H9 (cell line): ENCODE measurements around the gene PROSER3. TPM values are rescaled to one million over a fixed set of nuclear protein-coding genes. Genes with fewer than 3 reads are reported as not detected.

Experiments used
- DNase-seq: peaks from one replicate; pipeline ENCODE4 v3.0.0-alpha.2; 2017
- H2AFZ ChIP-seq: one replicate; pipeline ENCODE4 v1.6.1; 2013; ENCODE audit warnings: mild to moderate bottlenecking, low read length, control low read depth, moderate library complexity
- H2AK5ac ChIP-seq: 2 replicates; pipeline ENCODE4 v1.6.1; 2013; ENCODE audit warnings: low read length, control low read depth, mixed read lengths; ENCODE audit not compliant: insufficient read length
- H2BK120ac ChIP-seq: one replicate; pipeline ENCODE4 v1.6.1; 2013; ENCODE audit warnings: low read depth, mild to moderate bottlenecking, low read length, control low read depth, inconsistent platforms; ENCODE audit not compliant: poor library complexity, severe bottlenecking
- H2BK12ac ChIP-seq: 2 replicates; pipeline ENCODE4 v1.6.1; 2013; ENCODE audit warnings: low read length, control low read depth, mixed read lengths, low read depth; ENCODE audit not compliant: insufficient read length
- H2BK15ac ChIP-seq: 2 replicates; pipeline ENCODE4 v1.6.1; 2013; ENCODE audit warnings: low read depth, low read length, control low read depth
- H2BK20ac ChIP-seq: one replicate; pipeline ENCODE4 v1.6.1; 2013; ENCODE audit warnings: low read depth, mild to moderate bottlenecking, low read length, control low read depth, inconsistent platforms; ENCODE audit not compliant: poor library complexity, severe bottlenecking
- H2BK5ac ChIP-seq: 2 replicates; pipeline ENCODE4 v1.6.1; 2013; ENCODE audit warnings: low read length, control low read depth, mixed read lengths; ENCODE audit not compliant: insufficient read length
- H3K14ac ChIP-seq: 2 replicates; pipeline ENCODE4 v1.6.1; 2013; ENCODE audit warnings: low read length, control low read depth; ENCODE audit not compliant: insufficient read depth
- H3K18ac ChIP-seq: 2 replicates; pipeline ENCODE4 v1.6.1; 2013; ENCODE audit warnings: low read depth, mild to moderate bottlenecking, mixed read lengths, low read length, control low read depth; ENCODE audit not compliant: insufficient read length
- H3K23ac ChIP-seq: 2 replicates; pipeline ENCODE4 v1.6.1; 2013; ENCODE audit warnings: low read length, control low read depth, mixed read lengths, low read depth; ENCODE audit not compliant: insufficient read length
- H3K23me2 ChIP-seq: 2 replicates; pipeline ENCODE4 v1.6.1; 2013; ENCODE audit warnings: low read depth, mild to moderate bottlenecking, mixed read lengths, low read length, control low read depth; ENCODE audit not compliant: insufficient read length, poor library complexity, severe bottlenecking
- H3K27ac ChIP-seq: 2 replicates; pipeline ENCODE4 v1.5.1; 2013; ENCODE audit warnings: low read length, control low read depth, mixed read lengths, low read depth; ENCODE audit not compliant: insufficient read length
- H3K27me3 ChIP-seq: 2 replicates; pipeline ENCODE4 v1.6.1; 2013; ENCODE audit warnings: low read length, control low read depth, inconsistent platforms; ENCODE audit not compliant: insufficient read depth
- H3K4ac ChIP-seq: 2 replicates; pipeline ENCODE4 v1.6.1; 2013; ENCODE audit warnings: low read depth, mild to moderate bottlenecking, control low read depth, inconsistent platforms, low read length, moderate library complexity
- H3K4me1 ChIP-seq: 2 replicates; pipeline ENCODE4 v1.6.1; 2013; ENCODE audit warnings: low read length, control low read depth, inconsistent platforms; ENCODE audit not compliant: insufficient read depth
- H3K4me2 ChIP-seq: 2 replicates; pipeline ENCODE4 v1.6.1; 2013; ENCODE audit warnings: low read length, control low read depth, mixed read lengths; ENCODE audit not compliant: insufficient read length, insufficient read depth
- H3K56ac ChIP-seq: 2 replicates; pipeline ENCODE4 v1.6.1; 2013; ENCODE audit warnings: low read depth, mild to moderate bottlenecking, mixed read lengths, low read length, control low read depth; ENCODE audit not compliant: insufficient read length
- H3K79me1 ChIP-seq: 2 replicates; pipeline ENCODE4 v1.6.1; 2013; ENCODE audit warnings: low read depth, mild to moderate bottlenecking, moderate library complexity, low read length, control low read depth, inconsistent platforms; ENCODE audit not compliant: insufficient read depth, poor library complexity, severe bottlenecking
- H3K79me2 ChIP-seq: 2 replicates; pipeline ENCODE4 v1.6.1; 2013; ENCODE audit warnings: low read length, control low read depth, inconsistent platforms; ENCODE audit not compliant: insufficient read depth
- H3K9ac ChIP-seq: 2 replicates; pipeline ENCODE4 v1.6.1; 2013; ENCODE audit warnings: low read length, control low read depth, mixed read lengths; ENCODE audit not compliant: insufficient read length; ENCODE audit errors: extremely low read depth
- H3K9me3 ChIP-seq: one replicate; pipeline ENCODE4 v1.6.1; 2013; ENCODE audit warnings: low read depth, low read length, inconsistent platforms; ENCODE audit not compliant: control insufficient read depth
- H3T11ph ChIP-seq: one replicate; pipeline ENCODE4 v1.6.1; 2013; ENCODE audit warnings: mild to moderate bottlenecking, low read length, control low read depth, inconsistent platforms
- H4K20me1 ChIP-seq: one replicate; pipeline ENCODE4 v1.6.1; 2013; ENCODE audit not compliant: control insufficient read depth, insufficient read length, insufficient read depth
- H4K5ac ChIP-seq: 2 replicates; pipeline ENCODE4 v1.6.1; 2013; ENCODE audit warnings: low read depth, mild to moderate bottlenecking, mixed read lengths, low read length, control low read depth; ENCODE audit not compliant: insufficient read length
- H4K8ac ChIP-seq: replicated peaks from 2 replicates; pipeline ENCODE4 v1.6.1; 2013; ENCODE audit warnings: low read length, control low read depth, mixed read lengths, low read depth; ENCODE audit not compliant: insufficient read length
- H4K91ac ChIP-seq: 2 replicates; pipeline ENCODE4 v1.6.1; 2013; ENCODE audit warnings: low read depth, mild to moderate bottlenecking, moderate library complexity, mixed read lengths, low read length, control low read depth; ENCODE audit not compliant: insufficient read length
- H3K27ac Mint-ChIP-seq, 3 experiments: 2 replicates in 2 of 3; 3 replicates in 1 of 3; pipeline ENCODE4 v1.8.0; 2020 to 2021; ENCODE audit warnings: mixed read lengths in 3 of 3, mild to moderate bottlenecking in 1 of 3, moderate library complexity in 1 of 3
- H3K27me3 Mint-ChIP-seq: 2 replicates; pipeline ENCODE4 v1.8.0; 2021; ENCODE audit warnings: low read depth, mild to moderate bottlenecking, moderate library complexity, mixed read lengths
- H3K36me3 Mint-ChIP-seq, 3 experiments: 2 replicates in 2 of 3; 3 replicates in 1 of 3; pipeline ENCODE4 v1.8.0; 2020 to 2021; ENCODE audit warnings: low read depth in 3 of 3, mixed read lengths in 3 of 3; ENCODE audit not compliant: insufficient read depth in 1 of 3
- H3K4me1 Mint-ChIP-seq, 2 experiments: 2 replicates each; pipeline ENCODE4 v1.8.0; 2020; ENCODE audit warnings: mixed read lengths in 2 of 2
- H3K4me3 Mint-ChIP-seq, 2 experiments: 2 replicates in 1 of 2; 3 replicates in 1 of 2; pipeline ENCODE4 v1.8.0; 2020 to 2021; ENCODE audit warnings: mild to moderate bottlenecking in 2 of 2, mixed read lengths in 2 of 2, moderate library complexity in 1 of 2
- H3K9me3 Mint-ChIP-seq, 2 experiments: 2 replicates in 1 of 2; 3 replicates in 1 of 2; pipeline ENCODE4 v1.8.0; 2020; ENCODE audit warnings: mild to moderate bottlenecking in 2 of 2, mixed read lengths in 2 of 2, moderate library complexity in 1 of 2
- WGBS: extraction: QIAGEN DNeasy Blood & Tissue Kit; methylation state at CpG from one replicate; pipeline ENCODE4 v1.1.7; 2013; ENCODE audit warnings: missing lambda C conversion rate, low lambda C conversion rate, mixed read lengths; ENCODE audit not compliant: insufficient read length; ENCODE audit errors: extremely low coverage; 5-methylcytosine and 5-hydroxymethylcytosine counted together
- total RNA-seq: library from RNA; stranded (reverse); gene quantifications from 2 replicates; pipeline ENCODE4 v1.2.1, GENCODE V29; 2021
- TF ChIP-seq, protein P1 (sequence below): fragments of 200-600 bp; sonication (generic); conservative IDR thresholded peaks from 3 replicates; pipeline ENCODE4 v1.8.0; 2021; ENCODE audit warnings: antibody characterized with exemption, mild to moderate bottlenecking

PROSER3 gene
- total RNA-seq, 1 experiment from 2014 or later = 29.1 TPM

DNA sequence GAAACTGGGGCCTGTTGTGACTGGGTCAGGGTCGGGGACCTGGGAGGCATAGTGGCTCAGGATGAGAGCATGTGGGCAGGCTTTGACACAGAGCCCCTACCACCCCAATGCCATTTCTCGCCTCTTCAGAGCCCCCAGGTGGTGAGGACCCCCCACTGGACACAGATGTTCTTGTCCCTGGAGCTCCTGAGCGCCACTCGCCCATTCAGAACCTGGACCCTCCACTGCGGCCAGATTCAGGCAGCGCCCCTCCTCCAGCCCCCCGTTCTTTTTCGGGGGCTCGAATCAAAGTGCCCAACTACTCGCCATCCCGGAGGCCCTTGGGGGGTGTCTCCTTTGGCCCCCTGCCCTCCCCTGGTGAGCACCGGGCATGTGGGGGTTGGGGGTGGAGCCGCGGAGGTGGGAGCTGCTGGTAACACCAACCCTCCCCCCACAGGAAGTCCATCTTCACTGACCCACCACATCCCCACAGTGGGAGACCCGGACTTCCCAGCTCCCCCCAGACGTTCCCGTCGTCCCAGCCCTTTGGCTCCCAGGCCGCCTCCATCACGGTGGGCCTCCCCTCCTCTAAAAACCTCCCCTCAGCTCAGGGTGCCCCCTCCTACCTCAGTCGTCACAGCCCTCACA, 26.1 kb upstream of the PROSER3 start:
- Histone ChIP-seq H2BK15ac (no peak overlapping the region), H3K9me3 (no peaks in the 10 kb centered on the region), H4K5ac (no peak overlapping the region), H3K79me1 (no peaks in the 10 kb centered on the region), H3K27ac (no peak overlapping the region), H4K91ac (no peak overlapping the region), H2AK5ac (no peak overlapping the region), H2BK12ac (no peak overlapping the region), H4K20me1 (no peaks in the 10 kb centered on the region), H3K9ac (no peak overlapping the region), H3K56ac (no peak overlapping the region), H2AFZ (no peak overlapping the region), H3K4me2 (no peak overlapping the region), H3K23ac (no peak overlapping the region), H3K4me1 (no peaks in the 10 kb centered on the region), H4K8ac (no peak overlapping the region), H3K79me2 (no peaks in the 10 kb centered on the region), H3K23me2 (no peaks in the 10 kb centered on the region), H2BK20ac (no peak overlapping the region), H2BK120ac (no peak overlapping the region), H3T11ph (no peak overlapping the region), H3K14ac (no peak overlapping the region), H3K27me3 (no peaks in the 10 kb centered on the region), H3K18ac (no peak overlapping the region), H3K4ac (no peak overlapping the region), H2BK5ac (no peak overlapping the region)
- no peak for DNase-seq
- no CpG with 5 or more reads among the region's 21 CpGs for WGBS
- no peaks in the 10 kb centered on the region for H3K9me3 Mint-ChIP-seq
- no peaks in the 10 kb centered on the region for H3K4me1 Mint-ChIP-seq
- H3K4me3 Mint-ChIP-seq = no peak overlapping the region
- H3K27ac Mint-ChIP-seq = no peak overlapping the region; a peak in 1 of 7 replicates
- H3K36me3 Mint-ChIP-seq = peaks cover 53 to 79% (median 78%) of the 10 kb centered on the region in 3 experiments
- TF ChIP-seq, protein P1, sequence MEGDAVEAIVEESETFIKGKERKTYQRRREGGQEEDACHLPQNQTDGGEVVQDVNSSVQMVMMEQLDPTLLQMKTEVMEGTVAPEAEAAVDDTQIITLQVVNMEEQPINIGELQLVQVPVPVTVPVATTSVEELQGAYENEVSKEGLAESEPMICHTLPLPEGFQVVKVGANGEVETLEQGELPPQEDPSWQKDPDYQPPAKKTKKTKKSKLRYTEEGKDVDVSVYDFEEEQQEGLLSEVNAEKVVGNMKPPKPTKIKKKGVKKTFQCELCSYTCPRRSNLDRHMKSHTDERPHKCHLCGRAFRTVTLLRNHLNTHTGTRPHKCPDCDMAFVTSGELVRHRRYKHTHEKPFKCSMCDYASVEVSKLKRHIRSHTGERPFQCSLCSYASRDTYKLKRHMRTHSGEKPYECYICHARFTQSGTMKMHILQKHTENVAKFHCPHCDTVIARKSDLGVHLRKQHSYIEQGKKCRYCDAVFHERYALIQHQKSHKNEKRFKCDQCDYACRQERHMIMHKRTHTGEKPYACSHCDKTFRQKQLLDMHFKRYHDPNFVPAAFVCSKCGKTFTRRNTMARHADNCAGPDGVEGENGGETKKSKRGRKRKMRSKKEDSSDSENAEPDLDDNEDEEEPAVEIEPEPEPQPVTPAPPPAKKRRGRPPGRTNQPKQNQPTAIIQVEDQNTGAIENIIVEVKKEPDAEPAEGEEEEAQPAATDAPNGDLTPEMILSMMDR = no peak
- no peaks in the 10 kb centered on the region for H3K27me3 Mint-ChIP-seq
